GM12872 (cell line): ENCODE results near the gene TNNT2.

Experiments
- CTCF ChIP-seq: IDR thresholded peaks from 3 replicates; pipeline ENCODE4 v1.5.1; 2011; ENCODE audit warnings: low read depth, mild to moderate bottlenecking, low read length, moderate library complexity; ENCODE audit not compliant: insufficient read depth

TNNT2 gene

DNA sequence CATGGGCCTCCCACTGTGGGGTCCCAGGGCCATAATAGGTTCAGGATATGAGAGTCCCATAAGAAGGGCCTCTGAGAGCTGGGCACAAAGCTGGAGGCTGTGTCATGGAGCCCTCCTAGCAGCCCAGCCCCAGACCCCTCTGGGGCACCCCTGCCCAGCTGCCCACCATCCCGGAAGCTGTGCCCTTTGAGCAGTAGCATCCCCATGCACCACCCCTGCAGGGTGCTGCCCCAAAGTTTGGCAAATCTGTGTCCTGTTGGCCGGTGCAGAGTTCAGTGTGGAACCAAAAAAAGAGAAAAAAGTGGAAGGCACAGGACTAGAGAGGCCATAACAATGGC is 17.6 kb downstream of the TNNT2 start:
- no peak for TF ChIP-seq CTCF

GRCh38 chr1:201359031-201359872 is 18.2 kb downstream of the TNNT2 start:
- TF ChIP-seq CTCF: no peak

GRCh38 chr1:201358596-201358995 is 18.9 kb downstream of the TNNT2 start:
- no peak for TF ChIP-seq CTCF

DNA sequence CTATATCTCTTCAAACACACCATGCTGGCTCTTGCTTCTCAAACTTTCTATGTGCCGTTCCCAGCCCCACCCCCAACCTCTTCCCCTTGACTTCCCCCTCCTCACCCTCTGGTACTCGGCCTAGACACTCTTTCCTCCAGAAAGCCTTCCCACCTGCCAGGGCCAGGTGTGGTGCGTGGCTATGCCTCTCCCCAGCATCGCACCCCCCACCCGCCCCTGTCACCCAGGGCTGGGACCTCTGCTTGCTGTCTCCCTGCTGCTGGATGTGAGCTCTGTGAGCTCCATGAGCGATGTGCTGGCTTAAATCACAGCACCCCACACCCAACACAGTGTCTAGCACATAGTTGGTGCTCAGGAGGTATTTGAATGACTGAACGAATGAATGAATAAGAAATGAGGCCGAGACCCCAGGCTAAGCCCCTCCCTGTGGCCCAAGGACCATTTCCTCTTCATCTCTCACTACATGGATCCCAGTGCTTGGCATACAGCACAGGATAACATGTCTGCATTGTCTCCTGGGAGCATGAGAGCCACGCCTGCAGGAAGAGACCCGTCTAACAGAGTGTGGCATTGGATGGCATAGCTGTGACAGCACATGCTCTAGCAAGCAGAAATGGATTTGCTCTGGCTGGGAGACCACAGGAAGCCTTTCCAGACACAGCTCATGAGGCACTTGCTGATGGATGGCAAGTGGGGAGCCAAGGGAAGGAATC is 19.7 kb downstream of the TNNT2 start:
- no peak for TF ChIP-seq CTCF

GRCh38 chr1:201357211-201357610 is 20.3 kb downstream of the TNNT2 start:
- no peak for TF ChIP-seq CTCF

GRCh38 chr1:201356701-201357100 is 20.8 kb downstream of the TNNT2 start:
- TF ChIP-seq CTCF: no peak

- no peak for TF ChIP-seq CTCF
Observed at GRCh38 chr1:201356236-201356635, 21.2 kb downstream of the TNNT2 start.
